Measurements from ENCODE around the gene AP1M1.

Gene AP1M1

DNA sequence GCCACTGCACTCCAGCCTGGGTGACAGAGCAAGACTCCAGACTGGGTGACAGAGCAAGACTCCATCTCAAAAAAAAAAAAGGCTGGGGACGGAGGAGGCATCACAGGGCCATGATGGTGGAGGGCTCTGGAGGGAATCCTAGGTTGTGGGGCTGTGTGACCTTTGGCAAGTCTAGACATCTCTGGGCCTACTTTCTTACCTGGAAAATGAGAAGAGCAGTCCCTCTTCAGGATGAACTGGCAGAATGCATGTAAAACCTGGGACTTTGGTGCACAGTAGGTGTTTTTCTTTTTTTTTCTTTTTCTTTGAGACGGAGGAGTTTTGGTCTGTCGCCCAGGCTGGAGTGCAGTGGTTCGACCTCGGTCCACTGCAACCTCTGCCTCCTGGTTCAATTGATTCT, 38.1 kb upstream of the AP1M1 start:
- TF ChIP-seq, protein P1, sequence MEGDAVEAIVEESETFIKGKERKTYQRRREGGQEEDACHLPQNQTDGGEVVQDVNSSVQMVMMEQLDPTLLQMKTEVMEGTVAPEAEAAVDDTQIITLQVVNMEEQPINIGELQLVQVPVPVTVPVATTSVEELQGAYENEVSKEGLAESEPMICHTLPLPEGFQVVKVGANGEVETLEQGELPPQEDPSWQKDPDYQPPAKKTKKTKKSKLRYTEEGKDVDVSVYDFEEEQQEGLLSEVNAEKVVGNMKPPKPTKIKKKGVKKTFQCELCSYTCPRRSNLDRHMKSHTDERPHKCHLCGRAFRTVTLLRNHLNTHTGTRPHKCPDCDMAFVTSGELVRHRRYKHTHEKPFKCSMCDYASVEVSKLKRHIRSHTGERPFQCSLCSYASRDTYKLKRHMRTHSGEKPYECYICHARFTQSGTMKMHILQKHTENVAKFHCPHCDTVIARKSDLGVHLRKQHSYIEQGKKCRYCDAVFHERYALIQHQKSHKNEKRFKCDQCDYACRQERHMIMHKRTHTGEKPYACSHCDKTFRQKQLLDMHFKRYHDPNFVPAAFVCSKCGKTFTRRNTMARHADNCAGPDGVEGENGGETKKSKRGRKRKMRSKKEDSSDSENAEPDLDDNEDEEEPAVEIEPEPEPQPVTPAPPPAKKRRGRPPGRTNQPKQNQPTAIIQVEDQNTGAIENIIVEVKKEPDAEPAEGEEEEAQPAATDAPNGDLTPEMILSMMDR (conservative IDR thresholded peaks at IDR 0.05) = no peak
- no peak overlapping the region for H3K27ac ChIP-seq

DNA sequence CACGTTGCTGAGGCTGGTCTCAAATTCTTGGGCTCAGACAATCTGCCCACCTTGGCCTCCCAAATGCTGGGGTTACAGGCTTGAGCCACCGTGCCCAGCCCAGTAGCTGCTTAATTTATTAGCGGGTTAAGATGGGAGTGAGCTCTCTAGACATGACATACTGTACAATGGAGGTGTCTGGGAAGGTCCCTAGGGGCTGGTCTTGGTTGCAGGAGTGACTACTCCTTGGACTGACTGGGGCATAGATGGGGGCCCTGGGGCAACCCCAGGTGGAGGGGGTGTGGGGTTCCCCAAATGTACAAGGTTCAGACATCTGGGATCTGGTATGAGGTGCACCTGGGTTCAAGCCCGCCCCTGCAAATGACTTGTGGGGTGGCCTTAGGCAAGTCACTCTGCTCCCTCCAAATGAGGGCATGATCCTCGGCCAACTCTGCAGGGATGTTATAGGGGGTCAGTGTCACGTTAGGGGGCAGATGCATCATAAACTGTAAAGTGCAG, 37.2 kb upstream of the AP1M1 start:
- H3K27ac ChIP-seq = no peak overlapping the region
- TF ChIP-seq, protein P1 (conservative IDR thresholded peaks at IDR 0.05) = no peak

DNA sequence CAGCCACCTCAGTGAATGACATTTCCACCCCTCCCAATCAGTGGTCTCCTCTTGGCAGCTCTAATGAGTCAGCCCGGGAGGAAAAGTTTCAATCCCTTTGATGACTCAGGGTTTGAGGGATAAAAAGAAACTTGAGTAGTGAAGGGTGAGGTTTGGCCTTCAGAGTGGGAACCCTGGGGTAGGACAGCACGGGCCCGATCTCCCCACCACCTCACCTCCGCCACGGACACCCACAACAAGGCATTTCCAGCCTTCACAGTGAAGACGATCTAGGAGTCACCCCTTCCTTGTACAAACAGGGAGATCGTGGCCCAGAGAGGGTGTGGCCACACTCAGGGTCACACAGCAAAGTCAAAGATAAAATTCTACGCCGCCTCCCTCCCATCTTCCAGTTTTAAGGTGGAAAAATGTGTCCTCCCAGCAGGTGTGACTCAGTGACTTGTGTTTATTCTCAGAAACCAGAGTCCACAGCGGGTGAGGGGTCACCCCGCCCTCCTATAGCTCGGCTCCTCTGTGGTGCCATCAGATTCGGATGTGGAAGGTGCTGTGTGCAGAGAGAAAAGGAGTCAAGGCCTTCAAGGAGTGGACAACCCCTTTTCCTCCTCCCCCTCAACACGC, 36.7 kb upstream of the AP1M1 start:
- H3K27ac ChIP-seq = no peak overlapping the region
- TF ChIP-seq, protein P1 (conservative IDR thresholded peaks at IDR 0.05) = no peak

DNA sequence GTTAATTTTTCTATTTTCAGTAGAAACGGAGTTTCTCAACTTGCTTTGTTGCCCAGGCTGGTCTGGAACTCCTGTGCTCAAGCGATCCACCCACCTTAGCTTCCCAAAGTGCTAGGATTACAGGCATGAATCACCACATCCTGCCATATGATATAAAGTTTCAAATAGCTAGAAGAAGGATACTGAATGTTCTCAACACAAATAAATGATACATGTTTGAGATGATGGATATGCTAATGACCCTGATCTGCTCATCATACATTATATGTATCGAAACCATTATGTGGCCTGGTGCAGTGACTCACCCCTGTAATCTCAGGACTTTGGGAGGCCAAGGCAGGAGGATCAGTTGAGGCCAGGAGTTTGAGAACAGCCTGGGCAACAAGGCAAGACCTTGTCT, 35.9 kb upstream of the AP1M1 start:
- H3K27ac ChIP-seq = no peak overlapping the region
- TF ChIP-seq, protein P1 (conservative IDR thresholded peaks at IDR 0.05) = no peak

DNA sequence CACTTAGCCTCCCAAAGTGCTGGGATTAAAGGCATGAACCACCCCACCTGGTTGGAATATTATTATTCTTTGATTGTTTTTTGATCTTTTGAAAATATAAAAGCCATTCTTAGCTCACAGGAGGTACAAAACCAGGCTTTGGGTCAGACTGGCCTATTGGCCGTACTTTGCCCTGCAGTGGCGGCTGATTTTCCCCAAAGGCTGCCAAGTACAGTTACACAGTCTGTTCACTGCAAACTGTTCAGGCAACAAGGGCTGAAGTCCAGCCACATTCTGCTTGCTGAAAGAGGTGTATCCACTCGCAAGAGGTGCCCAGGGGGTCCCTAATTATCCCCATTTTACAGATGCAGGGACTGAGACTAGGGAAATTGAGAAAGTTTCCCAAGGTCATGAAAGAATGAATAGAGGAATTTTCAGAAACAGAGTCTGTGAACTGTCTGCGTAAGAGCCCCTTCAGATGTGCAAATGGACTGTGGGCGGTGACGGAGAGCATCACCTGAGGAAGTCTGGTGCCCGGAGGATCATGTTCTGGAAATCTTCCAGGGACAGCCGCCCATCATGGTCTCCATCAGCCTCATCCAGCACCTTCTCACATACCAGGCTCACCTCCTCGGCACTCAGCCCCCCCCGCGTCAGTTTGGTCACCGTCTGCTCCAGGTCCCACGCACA, 33.4 kb upstream of the AP1M1 start:
- TF ChIP-seq, protein P1 (conservative IDR thresholded peaks at IDR 0.05) = no peak
- H3K27ac ChIP-seq = no peak overlapping the region

DNA sequence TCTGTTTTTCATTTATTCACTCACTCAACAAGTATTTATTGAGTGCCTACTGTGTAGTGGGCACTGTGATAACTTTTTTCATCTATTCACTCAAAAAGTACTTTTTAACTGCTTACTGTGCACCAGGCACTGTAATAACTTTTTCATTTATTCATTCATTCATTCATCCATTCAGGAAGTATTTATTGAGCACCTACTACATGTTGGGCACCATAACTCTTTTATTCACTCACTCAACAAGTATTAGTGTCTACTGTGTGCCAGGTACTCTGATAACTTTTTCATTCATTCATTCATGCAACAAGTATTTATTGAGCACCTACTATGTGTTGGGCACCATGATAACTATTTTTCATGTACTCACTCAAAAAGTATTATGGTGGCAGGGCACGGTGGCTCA, 31.3 kb upstream of the AP1M1 start:
- H3K27ac ChIP-seq = no peak overlapping the region
- TF ChIP-seq, protein P1 (conservative IDR thresholded peaks at IDR 0.05) = no peak

DNA sequence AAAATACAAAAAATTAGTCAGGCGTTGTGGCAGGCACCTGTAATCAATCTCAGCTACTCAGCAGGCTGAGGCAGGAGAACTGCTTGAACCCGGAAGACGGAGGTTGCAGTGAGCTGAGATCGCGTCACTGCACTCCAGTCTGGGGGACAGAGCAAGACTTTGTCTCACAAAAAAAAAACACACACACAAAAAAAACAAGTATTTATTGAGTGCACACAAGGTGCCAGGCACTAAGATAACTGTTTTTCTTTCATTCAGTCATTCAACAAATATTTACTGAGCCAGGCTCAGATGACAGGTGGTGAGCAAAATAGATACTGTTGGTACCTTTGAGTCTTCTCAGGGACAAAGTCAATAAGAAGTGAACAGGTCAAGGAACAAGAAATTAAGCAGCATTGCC, 30.7 kb upstream of the AP1M1 start:
- TF ChIP-seq, protein P1 (conservative IDR thresholded peaks at IDR 0.05) = no peak
- no peak overlapping the region for H3K27ac ChIP-seq

Data from VCaP (cell line).